Calu3 (cell line): ENCODE measurements around the gene ZBTB8B. TPM values are rescaled to one million over a fixed set of nuclear protein-coding genes. Genes with fewer than 3 reads are reported as not detected.
"Not testable (repeated sequence)": the region's sequence is repeated elsewhere in the genome, so short reads cannot be mapped to it uniquely, and the experiment has no call there.

Experiments used
- BruUV-seq: library from RNA; stranded (reverse); fragments of 400-500 nt; replicated peaks from 2 replicates; lab custom pipeline; 2021; lab: Mats Ljungman, UMichigan
- CTCF ChIA-PET: fragments of 300-600 bp; sonication (Branson Sonifier 250); formaldehyde crosslinking; loops from one replicate; lab custom pipeline; 2022; ENCODE audit warnings: antibody characterized with exemption; lab: Charles Lee
- DNase-seq: peaks from one replicate; pipeline ENCODE4 v3.0.0; 2022
- H3K27ac Mint-ChIP-seq: one replicate; pipeline ENCODE4 v1.8.0; 2022; ENCODE audit warnings: mixed read lengths; ENCODE audit not compliant: unreplicated experiment
- H3K27me3 Mint-ChIP-seq: one replicate; pipeline ENCODE4 v1.8.0; 2022; ENCODE audit warnings: mixed read lengths; ENCODE audit not compliant: unreplicated experiment
- H3K36me3 Mint-ChIP-seq: one replicate; pipeline ENCODE4 v1.8.0; 2022; ENCODE audit warnings: mild to moderate bottlenecking, moderate library complexity, mixed read lengths; ENCODE audit not compliant: insufficient read depth, unreplicated experiment
- H3K4me1 Mint-ChIP-seq: one replicate; pipeline ENCODE4 v1.8.0; 2022; ENCODE audit warnings: mild to moderate bottlenecking, low read depth, mixed read lengths; ENCODE audit not compliant: unreplicated experiment
- H3K4me3 Mint-ChIP-seq: one replicate; pipeline ENCODE4 v1.8.0; 2022; ENCODE audit warnings: mild to moderate bottlenecking, low read depth, moderate library complexity, mixed read lengths; ENCODE audit not compliant: unreplicated experiment
- H3K9me3 Mint-ChIP-seq: one replicate; pipeline ENCODE4 v1.8.0; 2022; ENCODE audit warnings: low read depth, mixed read lengths; ENCODE audit not compliant: unreplicated experiment
- intact Hi-C: fragments of 100-400 bp; cut with micrococcal nuclease; formaldehyde crosslinking; loops from one replicate; pipeline ENCODE4 v1.10.0; 2022; ENCODE audit not compliant: unreplicated experiment
- total RNA-seq: library from RNA; stranded (reverse); gene quantifications from 2 replicates; pipeline ENCODE4 v1.2.3, GENCODE V29; 2022
- TF ChIP-seq, protein P1 (sequence below): fragments of 200-600 bp; IDR thresholded peaks from one replicate; pipeline ENCODE4 v1.8.0; 2022; ENCODE audit warnings: antibody characterized with exemption; ENCODE audit not compliant: unreplicated experiment

ZBTB8B gene
- total RNA-seq, 1 experiment from 2014 or later, result 0.35 TPM

GRCh38 chr1:32454726-32455125 lies 10.1 kb upstream of the ZBTB8B start:
- H3K4me3 Mint-ChIP-seq, result no peak overlapping the region
- peaks cover 3% of the 10 kb centered on the region for H3K4me1 Mint-ChIP-seq
- no TSS peak for BruUV-seq
- H3K9me3 Mint-ChIP-seq, result peaks cover 4% of the 10 kb centered on the region
- DNase-seq, result peak; percentile 34
- peaks cover 21% of the 10 kb centered on the region for H3K27me3 Mint-ChIP-seq
- CTCF ChIA-PET, result no interaction called here
- intact Hi-C loops, result no loop called here
- no peaks in the 10 kb centered on the region for H3K36me3 Mint-ChIP-seq
- H3K27ac Mint-ChIP-seq, result no peak overlapping the region
- TF ChIP-seq, protein P1, sequence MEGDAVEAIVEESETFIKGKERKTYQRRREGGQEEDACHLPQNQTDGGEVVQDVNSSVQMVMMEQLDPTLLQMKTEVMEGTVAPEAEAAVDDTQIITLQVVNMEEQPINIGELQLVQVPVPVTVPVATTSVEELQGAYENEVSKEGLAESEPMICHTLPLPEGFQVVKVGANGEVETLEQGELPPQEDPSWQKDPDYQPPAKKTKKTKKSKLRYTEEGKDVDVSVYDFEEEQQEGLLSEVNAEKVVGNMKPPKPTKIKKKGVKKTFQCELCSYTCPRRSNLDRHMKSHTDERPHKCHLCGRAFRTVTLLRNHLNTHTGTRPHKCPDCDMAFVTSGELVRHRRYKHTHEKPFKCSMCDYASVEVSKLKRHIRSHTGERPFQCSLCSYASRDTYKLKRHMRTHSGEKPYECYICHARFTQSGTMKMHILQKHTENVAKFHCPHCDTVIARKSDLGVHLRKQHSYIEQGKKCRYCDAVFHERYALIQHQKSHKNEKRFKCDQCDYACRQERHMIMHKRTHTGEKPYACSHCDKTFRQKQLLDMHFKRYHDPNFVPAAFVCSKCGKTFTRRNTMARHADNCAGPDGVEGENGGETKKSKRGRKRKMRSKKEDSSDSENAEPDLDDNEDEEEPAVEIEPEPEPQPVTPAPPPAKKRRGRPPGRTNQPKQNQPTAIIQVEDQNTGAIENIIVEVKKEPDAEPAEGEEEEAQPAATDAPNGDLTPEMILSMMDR, result no peak

- Mint-ChIP-seq H3K36me3 (no peaks in the 10 kb centered on the region), H3K27me3 (peaks cover 24% of the 10 kb centered on the region)
- BruUV-seq, result no TSS peak
Measured at GRCh38 chr1:32455958-32456357, 8.9 kb upstream of the ZBTB8B start.

GRCh38 chr1:32458798-32459197 lies 6.1 kb upstream of the ZBTB8B start:
- H3K27me3 Mint-ChIP-seq, result peaks cover 53% of the 10 kb centered on the region
- CTCF ChIA-PET, DNase-seq, intact Hi-C loops, BruUV-seq, H3K36me3 Mint-ChIP-seq, H3K4me1 Mint-ChIP-seq, H3K27ac Mint-ChIP-seq, H3K9me3 Mint-ChIP-seq, H3K4me3 Mint-ChIP-seq: not testable (repeated sequence)

More at GRCh38 chr1:32455958-32456357, 8.9 kb upstream of the ZBTB8B start:
- intact Hi-C loops, result no loop called here
- TF ChIP-seq, protein P1, result no peak
- H3K4me3 Mint-ChIP-seq, result no peak overlapping the region
- CTCF ChIA-PET, result no interaction called here
- H3K27ac Mint-ChIP-seq, result no peak overlapping the region
- DNase-seq, result no peak
- H3K4me1 Mint-ChIP-seq, result no peaks in the 10 kb centered on the region
- H3K9me3 Mint-ChIP-seq, result peaks cover 4% of the 10 kb centered on the region

GRCh38 chr1:32462977-32463376 lies 1.9 kb upstream of the ZBTB8B start:
- Mint-ChIP-seq H3K36me3 (peaks cover 11% of the 10 kb centered on the region), H3K4me1 (peaks cover 14% of the 10 kb centered on the region), H3K27me3 (peaks cover 78% of the 10 kb centered on the region)
- BruUV-seq, DNase-seq, H3K27ac Mint-ChIP-seq, CTCF ChIA-PET, H3K9me3 Mint-ChIP-seq, H3K4me3 Mint-ChIP-seq, intact Hi-C loops: not testable (repeated sequence)

- BruUV-seq, result no TSS peak
- intact Hi-C loops, result no loop called here
- H3K36me3 Mint-ChIP-seq, result peaks cover 11% of the 10 kb centered on the region
- H3K4me1 Mint-ChIP-seq, result peaks cover 14% of the 10 kb centered on the region
- H3K27ac Mint-ChIP-seq, result no peak overlapping the region
- H3K9me3 Mint-ChIP-seq, result peaks cover 2% of the 10 kb centered on the region
- CTCF ChIA-PET, result interaction anchor here (0.7 kb wide), 1 partner anchor 46 kb away, joined by 6 read pairs; no protein-coding TSS in a partner anchor
- H3K27me3 Mint-ChIP-seq, result peaks cover 66% of the 10 kb centered on the region
- peak overlapping the region; percentile 98 for H3K4me3 Mint-ChIP-seq
- DNase-seq, result no peak
- TF ChIP-seq, protein P1, result no peak
Measured at GRCh38 chr1:32464191-32464715, 619 bp upstream of the ZBTB8B start.
